Fibroblast of skin of scalp (primary cell): ENCODE measurements around the gene CNPPD1.
A peak's percentile ranks its signal among the peaks of the same experiment; 100 is the strongest.
"Not testable (repeated sequence)": the region's sequence is repeated elsewhere in the genome, so short reads cannot be mapped to it uniquely, and the experiment has no call there.

Experiments used
- DNase-seq: peaks from one replicate; pipeline ENCODE4 v3.0.0-alpha.2; 2013

CNPPD1 gene

DNA sequence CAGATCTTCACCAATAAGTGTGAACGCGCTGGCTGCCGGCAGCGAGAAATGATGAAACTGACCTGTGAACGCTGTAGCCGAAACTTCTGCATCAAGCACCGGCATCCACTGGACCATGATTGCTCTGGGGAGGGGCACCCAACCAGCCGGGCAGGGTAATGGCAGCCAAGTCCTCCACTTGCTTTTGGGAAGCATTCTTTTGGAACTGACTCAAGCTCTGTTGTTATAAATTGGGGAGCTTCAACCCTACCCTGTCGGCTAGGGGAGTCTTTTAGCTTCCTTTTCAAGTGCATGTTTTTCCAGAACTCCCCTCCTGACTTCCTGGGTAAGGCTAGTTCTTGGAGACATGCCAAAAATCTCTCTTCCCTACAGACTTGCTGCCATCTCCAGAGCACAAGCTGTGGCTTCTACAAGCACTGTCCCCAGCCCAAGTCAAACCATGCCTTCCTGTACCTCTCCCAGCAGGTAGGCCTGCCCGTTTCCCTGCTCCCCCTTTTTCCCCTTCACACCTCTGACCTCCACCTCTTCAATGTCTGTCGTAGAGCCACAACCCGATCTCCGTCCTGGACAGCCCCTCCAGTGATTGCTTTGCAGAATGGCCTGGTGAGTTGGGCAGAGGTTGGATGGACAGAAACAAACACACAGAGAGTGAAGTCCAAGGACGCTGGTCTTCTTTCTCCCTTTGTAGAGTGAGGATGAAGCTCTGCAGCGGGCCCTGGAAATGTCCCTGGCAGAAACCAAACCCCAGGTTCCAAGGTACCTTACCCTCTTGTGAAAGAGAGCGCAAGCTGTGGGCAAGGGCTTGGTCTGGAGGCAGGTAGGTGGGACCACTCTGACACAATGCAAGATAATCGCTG is 31.4 kb upstream of the CNPPD1 start:
- DNase-seq, result peak; percentile 55

DNA sequence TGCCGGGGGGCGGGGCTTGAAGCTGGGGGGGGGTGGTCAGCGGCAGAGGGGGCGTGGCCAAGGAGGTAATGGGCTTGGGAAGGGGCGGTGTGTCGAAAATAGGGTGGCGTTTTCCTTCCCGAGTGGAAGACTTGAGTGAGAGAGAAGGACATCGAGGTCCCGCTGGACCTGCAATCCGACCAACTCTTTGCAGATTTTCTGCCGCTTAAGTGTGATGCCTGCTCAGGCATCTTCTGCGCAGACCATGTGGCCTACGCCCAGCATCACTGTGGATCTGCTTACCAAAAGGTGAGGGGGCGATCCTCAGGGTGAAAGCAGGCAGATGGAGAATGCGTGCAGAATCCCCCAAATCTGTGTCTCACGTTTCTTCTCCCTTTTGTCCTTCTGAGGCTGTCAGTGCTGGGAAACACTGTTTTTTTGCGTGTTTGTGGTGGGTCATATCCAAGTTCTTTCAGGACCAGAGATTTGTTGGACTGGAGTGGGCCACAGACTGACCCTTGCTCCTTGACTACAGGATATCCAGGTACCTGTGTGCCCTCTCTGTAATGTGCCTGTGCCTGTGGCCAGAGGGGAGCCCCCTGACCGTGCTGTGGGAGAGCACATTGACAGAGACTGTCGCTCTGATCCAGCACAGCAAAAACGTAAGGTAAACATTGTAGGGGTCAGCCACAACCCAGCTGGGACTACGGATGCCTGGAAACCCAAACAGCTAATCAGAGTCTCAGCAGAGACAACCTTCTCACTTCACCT is 30.6 kb upstream of the CNPPD1 start:
- no peak for DNase-seq

DNA sequence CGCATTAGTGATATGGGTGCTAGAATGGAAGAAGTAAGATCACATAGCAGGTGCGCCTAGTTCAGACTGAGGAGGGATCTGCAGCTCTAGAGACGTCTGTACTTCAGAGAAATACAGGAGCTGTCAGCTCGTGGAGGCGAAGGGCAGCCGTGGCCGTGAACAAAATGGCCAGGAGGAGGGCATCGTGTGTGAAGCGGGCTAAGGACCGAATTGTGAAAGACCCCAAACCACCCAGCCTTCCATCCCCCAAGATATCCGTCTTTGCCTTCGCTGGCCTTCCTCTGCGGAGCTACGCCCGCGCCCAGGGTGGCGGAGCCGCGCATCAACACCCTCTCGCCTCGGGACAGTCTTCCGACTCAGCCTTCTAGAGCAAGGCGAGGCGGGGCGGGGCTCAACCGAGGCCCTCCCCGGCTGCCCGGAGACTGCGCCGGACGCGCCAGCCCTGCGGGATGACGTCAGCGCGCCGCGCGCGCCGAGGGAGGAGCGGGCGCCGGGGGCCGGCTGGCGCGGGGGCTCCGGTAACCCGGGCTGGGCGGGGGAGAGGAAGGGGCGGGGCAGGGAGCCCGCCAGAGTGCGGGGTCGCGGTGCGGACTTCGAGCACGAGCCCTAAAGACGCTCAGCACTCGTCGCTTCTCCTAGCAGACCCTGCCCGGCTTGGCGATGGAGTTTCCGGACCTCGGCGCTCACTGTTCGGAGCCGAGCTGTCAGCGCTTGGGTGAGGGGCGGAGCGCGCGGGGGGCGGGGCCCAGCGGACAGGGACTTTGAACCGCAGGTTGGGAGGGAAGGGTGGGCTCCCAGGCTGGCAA is 29.8 kb upstream of the CNPPD1 start, which contains the start of gene ZFAND2B:
ZFAND2B (plus strand) TSS at position 455 of the 806 bp plus-strand sequence; CDS start at position 661, 206 bp downstream.
- peak; percentile 95 for DNase-seq

DNA sequence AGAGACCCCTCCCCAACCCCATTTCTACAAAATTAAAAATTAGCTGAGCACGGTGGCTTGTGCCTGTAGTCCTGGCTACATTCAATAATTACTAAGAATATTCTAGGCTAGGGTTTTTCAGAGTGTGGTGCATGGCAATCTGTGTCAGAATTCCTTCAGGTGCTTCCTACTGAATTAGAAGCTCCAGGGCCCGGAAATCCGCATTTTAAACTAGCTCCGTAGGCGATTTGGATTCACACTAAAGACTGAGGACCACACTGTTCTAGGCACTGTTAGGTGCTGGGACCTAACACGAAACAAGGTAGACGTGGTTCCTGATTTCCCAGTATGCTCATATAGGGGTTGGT is 29.2 kb upstream of the CNPPD1 start:
- DNase-seq, result no peak

DNA sequence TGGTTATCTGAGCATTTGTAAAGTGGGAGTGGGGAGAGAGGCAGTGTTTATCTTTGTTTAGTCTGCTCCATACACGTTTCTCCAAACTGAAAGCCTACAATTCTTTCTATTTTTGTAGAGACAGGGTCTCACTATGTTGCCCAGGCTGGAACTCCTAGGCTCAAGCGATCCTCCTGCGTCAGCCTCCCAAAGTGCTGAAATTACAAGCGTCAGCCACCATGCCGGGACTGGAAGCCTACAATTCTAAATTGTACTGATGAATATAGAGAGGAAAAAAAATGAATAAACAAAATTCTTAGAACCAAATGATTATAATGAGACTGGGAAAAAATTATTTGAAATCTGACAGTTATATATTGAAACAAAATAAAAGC is 28.4 kb upstream of the CNPPD1 start:
- DNase-seq, result no peak

DNA sequence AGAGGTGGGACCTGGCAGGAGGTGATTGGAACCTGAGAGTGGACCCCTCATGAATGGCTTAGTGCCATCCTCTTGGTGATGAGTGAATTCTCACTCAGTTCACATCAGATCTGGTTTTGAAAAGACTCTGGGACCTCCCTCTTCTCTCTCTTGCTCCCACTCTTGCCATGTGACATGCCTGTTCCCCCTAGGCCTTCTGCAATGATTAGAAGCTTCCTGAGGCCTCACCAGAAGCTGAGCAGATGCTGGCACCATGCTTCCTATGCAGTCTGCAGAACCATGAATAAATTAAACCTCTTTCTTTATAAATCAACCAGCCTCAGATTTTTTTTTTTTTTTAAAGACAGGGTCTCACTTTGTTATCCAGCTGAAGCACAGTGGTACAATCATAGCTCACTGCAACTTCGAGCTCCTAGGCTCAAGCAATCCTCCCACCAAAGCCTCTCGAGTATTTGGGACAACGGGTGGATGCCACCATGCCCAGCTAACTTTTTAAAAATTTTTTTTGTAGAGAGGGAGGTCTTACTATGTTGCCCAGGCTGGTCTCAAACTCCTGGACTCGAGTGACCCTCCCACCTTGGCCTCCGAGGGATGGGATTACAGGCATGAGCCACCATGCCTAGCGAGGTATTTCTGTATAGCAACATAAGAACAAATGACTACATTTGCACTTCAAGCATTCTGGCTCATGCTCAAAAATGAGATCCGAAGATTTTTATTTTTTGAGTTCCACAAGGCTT is 27.9 kb upstream of the CNPPD1 start:
- DNase-seq, result no peak

DNA sequence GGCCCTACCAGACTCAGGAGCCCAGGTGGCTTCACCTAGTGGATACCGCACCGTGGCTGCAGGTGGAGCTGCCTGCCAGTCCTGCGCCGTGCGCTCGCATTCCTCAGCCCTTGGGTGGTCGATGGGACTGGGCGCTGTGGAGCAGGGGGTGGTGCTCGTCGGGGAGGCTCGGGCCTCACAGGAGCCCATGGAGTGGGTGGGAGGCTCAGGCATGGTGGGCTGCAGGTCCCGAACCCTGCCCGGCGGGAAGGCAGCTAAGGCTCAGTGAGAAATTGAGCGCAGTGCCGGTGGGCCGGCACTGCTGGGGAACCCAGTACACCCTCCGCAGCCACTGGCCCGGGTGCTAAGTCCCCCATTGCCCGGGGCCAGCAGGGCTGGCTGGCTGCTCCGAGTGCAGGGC is 24.6 kb upstream of the CNPPD1 start:
- DNase-seq, result not testable (repeated sequence)

DNA sequence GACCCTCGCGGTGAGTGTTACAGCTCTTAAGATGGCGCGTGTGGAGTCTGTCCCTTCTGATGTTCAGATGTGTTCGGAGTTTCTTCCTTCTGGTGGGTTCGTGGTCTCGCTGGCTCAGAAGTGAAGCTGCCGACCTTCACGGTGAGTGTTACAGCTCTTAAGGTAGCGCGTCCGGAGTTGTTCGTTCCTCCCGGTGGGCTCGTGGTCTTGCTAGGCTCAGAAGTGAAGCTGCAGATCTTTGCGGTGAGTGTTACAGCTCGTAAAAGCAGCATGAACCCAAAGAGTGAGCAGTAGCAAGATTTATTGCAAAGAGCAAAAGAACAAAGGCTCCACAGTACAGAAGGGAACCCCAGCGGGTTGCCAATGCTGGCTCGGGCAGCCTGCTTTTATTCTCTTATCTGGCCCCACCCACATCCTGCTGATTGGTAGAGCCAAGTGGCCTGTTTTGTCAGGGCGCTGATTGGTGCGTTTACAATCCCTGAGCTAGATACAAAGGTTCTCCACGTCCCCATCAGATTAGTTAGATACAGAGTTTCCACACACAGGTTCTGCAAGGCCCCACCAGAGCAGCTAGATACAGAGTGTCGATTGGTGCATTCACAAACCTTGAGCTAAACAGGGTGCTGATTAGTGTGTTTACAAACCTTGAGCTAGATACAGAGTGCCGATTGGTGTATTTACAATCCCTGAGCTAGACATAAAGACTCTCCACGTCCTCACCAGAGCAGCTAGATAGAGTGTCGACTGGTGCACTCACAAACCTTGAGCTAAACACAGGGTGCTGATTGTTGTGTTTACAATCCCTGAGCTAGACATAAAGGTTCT is 24.0 kb upstream of the CNPPD1 start:
- not testable (repeated sequence) for DNase-seq

DNA sequence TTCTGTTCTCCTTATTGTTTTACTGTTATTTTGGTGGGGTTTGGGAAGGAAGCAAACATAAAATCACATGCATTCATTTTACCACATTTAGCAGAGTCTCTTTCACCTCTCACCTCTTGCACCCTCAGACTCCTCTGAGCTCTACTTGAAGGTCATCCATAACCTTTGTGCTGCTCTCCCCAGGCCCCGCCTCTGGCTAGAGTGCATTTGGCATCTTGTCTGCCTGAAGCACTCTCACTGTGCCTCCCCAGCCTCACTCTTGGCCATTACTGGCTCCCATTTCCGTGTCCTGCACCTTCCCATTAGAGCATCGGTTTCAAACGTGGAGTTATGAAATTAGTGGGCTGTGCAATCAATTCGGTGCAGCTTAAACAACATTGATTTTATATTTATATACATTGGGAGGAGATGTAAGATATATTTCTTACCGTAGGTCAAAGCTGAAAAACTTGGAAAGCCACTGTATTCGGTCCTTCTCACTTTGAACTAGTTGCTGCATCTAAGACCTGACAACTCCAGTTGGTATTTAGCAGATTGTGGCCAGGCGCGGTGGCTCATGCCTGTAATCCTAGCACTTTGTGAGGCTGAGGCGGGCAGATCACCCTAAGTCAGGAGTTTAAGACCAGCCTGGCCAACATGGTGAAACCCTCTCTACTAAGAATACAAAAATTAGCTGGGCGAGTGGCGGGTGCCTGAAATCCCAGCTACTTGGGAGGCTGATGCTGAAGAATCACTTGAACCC is 22.9 kb upstream of the CNPPD1 start:
- DNase-seq, result no peak

DNA sequence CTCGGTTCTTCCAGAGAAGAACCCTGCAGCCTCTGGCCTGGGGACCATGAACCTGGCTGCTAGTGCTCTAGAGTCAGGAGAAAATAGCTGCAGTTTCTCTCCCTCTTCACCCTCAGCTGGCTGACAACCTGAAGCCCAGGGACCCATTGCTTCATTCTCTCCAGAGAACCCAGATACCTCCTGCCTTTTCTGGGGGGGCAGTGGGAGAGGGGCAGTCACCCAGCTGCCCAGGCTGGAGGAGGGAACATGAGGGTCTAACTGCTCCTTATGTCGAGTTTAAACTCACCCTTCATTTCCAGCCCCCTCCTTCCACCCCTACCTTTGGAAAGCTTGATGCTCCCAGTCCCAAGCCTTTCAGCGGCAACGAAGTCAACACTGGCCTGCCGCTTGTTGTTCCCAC is 22.2 kb upstream of the CNPPD1 start:
- DNase-seq, result no peak

DNA sequence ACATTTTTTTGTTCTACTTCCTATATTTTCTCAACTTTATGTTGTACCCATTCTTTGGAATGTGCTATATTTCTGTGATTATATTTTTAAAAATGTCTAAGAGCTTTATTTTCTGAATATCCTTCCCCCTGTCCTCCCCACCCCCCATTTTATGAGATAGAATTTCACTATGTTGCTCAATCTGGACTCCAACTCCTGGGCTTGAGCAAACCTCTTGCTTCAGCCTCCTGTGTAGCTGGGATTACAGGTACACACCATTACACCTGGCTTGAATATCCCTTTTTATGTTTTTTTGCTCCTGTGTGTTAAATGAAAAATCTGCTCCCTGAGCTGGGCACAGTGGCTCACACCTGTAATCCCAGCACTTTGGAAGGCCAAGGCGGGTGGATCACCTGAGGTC is 20.7 kb upstream of the CNPPD1 start:
- no peak for DNase-seq

DNA sequence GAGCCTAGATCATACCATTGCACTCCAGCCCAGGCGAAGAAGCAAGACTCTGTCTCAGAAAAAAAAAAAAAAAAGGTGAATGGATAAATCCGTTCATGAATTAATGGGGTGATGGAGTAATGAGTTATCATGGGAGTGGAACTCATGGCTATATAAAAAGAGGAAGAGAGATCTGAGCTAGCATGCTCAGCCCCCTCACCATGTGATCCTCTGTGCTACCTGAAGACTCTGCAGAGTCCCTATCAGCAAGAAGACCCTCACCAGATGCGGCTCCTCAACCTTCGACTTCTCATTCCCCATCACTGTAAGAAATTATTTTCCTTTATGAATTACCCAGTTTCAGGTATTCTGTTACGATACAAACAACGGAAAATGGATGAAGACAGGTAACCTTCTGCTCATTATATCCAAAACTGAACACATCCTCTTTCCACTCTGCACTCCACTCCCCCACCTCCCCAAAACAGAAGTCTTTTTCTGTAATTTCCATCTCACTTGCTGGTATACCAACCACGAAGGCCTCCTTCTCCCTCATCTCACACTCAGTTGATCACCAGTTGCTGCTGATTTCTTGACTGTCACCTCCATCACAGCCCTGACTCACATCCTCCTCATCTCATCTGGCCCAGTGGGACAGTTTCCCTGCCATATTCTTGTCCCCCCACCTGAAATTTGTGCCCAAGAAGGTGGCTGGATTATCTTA is 10.2 kb upstream of the CNPPD1 start:
- no peak for DNase-seq

DNA sequence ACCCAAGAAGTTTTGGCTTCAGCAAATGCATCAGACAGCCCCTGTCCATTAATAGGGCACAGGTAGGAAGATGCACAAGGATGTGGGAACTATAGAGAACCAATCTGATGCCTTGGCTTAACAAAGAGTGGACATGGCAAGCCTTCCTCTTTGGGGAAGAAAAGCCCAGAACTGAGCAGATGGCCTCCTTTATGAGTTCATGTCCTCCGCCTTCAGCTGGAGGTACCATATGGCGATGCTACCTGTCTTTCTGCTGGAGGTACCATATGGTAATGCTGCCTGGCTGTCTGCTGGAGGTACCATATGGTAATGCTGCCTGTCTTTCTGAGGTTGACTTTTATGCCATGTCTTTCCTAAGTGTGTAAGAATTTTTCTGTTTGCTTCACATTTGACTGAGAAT is 7.4 kb upstream of the CNPPD1 start:
- no peak for DNase-seq

DNA sequence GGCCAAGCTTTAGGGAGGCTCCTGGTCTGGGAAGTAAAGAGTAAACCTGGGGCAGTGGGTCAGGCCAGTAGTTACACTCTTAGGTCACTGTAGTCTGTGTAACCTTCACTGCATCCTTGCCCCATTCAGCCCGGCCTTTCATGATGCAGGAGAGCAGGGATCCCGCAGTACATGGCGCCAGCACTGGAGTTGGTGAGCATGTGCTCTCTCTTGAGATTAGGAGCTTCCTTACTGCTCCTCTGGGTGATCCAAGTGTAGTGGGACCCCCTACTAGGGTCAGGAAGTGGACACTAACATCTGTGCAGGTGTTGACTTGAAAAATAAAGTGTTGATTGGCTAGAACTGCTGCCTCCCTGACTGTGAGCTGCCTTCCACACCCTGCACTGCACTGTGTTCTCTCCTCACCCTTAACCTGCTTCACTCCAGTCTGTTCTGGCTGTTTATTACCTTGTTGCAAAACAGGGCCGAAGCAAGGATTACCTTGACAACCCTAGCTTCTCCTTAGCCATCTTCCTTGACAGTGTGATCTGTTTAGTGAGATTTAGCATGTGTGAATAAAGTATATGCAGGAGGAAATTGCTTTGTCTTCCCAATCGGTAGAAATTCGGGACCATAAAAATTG is 6.5 kb upstream of the CNPPD1 start:
- no peak for DNase-seq

DNA sequence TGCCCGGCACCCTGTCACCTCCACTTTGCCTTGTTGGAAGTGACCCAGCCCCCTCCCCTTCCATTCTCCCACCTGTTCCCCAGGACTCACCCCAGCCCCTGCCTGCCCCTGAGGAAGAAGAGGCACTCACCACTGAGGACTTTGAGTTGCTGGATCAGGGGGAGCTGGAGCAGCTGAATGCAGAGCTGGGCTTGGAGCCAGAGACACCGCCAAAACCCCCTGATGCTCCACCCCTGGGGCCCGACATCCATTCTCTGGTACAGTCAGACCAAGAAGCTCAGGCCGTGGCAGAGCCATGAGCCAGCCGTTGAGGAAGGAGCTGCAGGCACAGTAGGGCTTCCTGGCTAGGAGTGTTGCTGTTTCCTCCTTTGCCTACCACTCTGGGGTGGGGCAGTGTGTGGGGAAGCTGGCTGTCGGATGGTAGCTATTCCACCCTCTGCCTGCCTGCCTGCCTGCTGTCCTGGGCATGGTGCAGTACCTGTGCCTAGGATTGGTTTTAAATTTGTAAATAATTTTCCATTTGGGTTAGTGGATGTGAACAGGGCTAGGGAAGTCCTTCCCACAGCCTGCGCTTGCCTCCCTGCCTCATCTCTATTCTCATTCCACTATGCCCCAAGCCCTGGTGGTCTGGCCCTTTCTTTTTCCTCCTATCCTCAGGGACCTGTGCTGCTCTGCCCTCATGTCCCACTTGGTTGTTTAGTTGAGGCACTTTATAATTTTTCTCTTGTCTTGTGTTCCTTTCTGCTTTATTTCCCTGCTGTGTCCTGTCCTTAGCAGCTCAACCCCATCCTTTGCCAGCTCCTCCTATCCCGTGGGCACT is 5.8 kb upstream of the CNPPD1 start:
- no peak for DNase-seq

DNA sequence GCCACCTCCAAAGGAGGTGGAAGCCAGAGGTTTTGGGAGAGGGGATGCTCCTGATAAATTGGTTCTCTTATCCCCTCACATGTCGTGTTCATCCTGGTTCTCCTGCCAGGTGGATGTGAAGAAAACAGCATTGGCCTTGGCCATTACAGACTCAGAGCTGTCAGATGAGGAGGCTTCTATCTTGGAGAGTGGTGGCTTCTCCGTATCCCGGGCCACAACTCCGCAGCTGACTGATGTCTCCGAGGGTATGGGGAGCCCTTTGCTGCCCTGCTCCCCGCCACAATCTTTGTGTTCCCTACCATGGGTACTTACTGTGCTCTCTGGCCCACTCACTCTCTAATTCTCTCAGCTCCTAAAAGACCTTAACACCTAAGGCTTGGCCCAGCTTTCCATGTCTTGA is 4.8 kb upstream of the CNPPD1 start:
- no peak for DNase-seq

DNA sequence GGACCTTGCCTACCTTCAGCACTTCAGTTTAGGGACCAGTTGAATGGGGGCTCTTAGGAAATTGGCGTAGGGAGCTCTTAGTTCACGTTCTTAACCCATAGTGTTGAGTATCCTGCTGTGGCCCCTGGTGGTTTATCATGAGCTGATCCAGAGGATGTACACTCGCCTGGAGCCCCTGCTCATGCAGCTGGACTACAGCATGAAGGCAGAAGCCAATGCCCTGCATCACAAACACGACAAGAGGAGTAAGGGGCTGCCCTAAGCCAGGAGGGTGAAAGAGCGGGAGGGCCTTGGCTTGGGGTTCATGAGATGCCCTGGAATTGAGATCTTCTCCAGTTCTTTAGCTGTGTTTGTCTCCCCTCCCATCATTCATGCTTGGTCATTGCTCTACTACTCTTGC is 4.2 kb upstream of the CNPPD1 start:
- DNase-seq, result no peak

DNA sequence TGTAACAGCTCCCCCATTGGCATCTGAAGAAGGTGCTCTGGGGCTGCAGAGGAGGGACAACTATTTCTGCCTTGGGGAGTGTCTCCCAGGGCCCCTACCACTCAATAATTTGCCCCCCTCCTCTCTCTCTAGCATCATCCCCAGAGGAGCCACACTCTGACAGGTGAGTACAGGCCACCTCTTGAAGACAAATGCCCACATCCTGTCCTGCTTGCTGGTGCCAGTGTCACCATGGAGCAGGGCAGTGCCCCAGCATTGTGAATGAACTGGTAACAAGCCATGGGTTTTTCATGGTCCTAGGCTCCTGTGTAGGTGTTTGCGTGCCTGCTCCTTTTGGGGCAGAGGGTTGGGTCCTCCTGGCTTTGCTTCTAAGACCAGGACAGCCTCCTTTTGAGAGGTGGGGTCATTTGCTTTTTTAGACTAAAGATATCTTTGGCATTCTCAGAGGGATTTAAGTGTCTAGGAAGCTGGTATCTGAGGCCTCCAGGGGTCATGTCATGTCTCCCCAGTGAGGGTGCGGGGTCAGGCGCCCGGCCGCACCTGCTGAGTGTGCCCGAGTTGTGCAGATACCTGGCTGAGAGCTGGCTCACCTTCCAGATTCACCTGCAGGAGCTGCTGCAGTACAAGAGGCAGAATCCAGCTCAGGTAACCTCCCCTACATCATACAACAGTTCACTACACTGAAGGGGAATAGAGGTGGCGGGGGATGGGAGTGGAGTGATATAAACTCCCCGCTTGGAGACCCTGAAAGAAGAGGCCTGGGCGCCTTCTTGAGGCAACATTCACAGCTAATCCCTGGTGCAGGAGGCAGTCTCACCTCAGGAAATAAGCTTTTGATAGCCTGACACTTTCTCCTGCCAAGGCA is 3.1 kb upstream of the CNPPD1 start:
- DNase-seq, result no peak
